ENCODE results near the gene C12orf56.

Gene C12orf56, protein sequence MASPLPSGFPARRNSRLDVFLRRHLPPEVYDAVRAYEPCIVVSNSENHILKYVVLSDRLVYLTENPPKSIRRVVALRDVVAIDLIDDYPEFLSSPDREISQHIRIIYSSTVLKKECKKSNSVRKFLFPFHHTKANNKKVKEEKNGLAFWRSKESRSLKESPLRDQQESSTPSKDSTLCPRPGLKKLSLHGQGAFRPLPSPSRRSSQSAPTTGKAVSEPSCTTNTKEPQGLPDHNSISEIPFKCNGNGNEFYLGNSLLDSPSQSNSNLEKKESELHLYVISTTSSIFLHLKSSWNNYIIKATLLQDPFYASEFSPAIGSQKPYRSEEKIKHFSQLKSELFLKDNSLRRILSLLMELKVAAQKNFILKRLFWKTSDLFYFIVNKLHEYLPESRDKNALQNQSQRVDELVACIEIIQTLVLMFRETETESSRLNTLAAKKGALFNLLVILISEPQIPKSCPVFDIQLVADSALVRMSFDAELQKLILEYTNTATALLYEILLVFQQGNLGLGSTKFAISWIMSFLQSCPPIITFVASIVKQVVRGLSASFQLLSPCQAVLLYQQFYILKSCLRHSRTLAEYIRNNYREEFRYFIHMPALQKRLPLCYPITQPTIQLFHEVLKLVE

DNA sequence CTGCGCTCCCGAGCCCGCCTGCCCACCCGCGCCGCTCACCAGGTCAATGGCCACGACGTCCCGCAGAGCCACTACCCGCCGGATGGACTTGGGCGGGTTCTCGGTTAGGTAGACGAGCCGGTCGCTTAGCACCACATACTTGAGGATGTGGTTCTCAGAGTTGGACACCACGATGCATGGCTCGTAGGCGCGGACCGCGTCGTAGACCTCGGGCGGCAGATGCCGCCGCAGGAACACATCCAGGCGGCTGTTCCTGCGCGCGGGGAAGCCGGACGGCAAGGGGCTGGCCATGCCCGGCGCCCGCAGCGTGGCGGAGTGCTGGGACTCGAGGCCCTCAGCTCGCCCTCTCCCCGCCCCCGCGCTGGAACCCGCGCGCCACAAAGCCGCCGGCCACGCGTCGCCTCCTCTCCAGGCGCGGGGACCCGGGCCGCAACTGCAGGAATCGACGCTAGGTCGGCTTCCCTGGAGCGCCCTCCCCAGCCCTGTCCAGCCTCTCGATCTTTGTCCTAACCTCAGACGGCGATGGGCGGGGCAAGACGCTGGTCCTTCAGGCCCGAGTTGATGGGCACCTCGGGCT lies at the start of gene C12orf56:
Gene C12orf56 (minus strand): TSS at position 484 of the 577 bp plus-strand sequence. CDS start 193 bp downstream, at position 291.
- no peak for DNase-seq

DNA sequence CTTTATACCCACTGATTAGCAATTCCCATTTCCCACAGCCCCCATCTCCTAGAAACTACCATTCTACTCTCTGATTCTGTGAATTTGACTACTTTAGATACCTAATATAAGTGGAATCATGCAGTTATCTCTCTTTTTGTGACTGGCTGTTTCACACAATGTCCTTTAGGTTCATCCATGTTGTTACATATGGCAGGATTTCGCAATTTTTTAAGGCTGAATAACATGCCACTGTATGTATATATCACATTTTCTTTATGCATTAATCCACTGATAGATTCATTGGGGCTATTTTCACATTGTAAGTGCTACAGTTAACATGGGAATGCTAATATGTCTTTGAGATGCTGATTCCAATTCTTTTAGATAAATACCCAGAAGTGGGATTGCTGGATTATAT lies 49.5 kb upstream of the C12orf56 start:
- DNase-seq: no peak

DNA sequence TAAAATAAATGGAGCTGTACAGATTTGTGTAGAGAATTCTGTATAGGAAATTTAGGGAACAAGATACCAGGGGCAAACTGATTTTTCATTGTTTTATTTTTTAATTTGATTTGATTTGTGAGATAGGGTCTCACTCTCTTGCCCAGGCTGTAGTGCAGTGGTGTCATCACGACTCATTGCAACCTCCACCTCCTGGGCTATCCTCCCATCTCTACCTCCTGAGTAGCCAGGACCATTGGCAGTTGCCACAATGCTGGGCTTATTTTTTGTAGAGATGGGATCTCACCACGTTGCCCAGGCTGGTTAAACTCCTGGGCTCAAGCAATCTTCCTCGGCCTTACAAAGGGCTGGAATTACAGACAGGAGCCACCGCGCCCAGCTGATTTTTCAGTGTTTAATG lies 43.4 kb upstream of the C12orf56 start:
- DNase-seq: no peak

DNA sequence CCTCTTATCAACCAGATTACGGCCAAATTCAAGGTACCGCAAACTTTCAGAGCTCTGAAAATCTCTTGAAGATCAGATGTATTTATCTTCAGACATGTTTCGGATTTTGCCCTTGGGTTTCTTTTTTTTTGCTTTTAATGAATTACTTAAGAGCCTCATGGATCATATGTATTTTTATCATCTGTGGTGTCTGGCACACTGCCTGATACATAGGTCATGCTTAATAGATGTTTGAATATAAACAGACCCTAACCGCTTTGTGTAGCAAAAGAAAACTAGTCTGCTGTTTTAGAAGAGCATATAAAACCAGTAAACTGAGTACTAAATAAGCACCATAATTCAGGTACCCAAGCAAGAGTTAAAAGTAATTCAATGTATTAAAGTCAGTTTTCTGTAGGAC lies 41.2 kb upstream of the C12orf56 start:
- DNase-seq: no peak

DNA sequence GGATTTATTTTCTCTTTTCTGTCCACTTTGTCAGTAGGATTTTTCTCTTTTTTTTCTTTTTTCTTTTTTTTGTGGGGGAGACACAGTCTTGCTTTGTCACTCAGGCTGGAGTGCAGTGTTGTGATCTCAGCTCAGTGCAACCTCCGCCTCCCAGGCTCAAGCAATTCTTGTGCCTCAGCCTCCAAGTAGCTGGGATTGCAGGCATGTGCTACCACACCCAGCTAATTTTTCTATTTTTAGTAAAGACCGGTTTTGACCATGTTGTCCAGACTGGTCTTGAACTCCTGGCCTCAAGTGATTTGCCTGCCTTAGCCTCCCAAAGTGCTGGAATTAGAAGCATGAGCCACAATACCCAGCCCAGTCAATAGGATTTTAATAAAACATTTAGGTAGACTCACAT lies 40.3 kb upstream of the C12orf56 start:
- no peak for DNase-seq

DNA sequence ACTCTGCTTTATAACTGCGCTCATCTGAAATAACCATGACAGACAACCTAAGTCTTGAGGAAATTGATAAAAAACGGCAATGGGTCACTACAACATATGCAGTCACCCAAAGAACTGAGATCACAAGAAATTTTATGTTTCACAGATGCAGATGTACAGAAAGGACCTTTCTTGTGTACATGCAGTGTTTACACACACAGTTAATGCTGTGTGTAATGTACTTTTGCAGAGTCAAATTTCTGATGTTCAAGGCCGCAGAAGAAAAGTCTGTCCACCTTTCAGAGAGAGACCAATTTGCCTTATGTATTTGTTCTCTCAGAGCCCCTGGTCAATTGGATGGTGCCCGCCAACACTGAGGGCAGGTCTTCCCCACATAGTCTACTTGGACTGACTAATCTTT lies 38.4 kb upstream of the C12orf56 start:
- no peak for DNase-seq

DNA sequence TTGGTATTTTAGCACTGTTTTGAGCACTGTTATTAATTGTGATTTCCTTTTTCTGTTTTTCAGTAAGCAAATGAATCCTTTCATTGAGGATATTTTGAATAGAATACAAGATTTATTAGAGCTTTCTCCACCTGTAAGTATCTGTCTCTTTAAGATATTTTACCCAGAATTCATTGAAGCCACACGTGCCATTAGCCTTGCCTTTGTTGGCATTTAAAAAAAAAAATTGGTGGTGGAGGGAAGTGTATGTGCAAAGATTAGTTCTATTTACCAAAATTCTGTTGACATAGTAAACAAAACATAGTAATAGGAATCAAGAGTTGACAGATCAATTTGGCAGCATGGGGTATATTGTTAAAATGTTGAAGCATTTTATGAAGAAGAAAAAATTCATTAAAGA lies 37.4 kb upstream of the C12orf56 start:
- no peak for DNase-seq

DNA sequence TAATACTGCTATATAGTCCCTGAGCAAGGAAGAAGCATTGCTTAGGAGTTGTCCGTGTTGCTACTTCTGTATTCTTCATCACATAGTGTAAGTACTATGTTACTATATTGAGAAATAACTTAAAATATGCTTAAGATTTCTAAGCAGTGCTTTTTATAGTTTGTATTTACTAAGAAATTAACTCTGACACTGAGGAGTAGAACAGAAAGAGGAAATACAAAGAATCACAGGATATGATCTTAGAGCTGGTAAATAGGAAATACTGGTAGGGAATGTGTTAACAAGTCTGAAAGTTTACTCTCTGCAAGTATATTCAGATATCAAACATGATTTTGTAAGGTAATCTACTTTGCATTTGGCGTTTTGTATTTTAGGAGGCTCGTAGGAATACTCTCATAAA lies 29.1 kb upstream of the C12orf56 start:
- DNase-seq: no peak

DNA sequence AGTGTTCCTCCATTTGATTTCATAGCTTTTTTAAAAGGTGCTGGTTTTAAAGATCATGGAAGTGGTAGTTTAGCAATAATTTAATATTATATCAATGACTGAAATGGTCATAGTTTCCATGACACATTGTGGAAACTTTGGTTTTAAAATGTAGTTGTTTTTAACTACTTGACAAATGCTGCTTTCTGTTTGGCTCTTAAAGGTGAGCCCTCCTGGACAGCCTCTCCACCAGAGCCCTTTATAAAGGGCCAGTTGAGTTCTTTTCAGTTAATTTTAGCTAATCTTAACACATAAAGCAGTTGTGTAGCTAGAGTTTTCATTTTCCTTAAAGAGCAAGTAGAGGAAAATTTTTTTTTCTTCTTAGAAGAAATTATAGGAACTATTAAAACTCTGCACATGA lies 27.7 kb upstream of the C12orf56 start:
- no peak for DNase-seq

DNA sequence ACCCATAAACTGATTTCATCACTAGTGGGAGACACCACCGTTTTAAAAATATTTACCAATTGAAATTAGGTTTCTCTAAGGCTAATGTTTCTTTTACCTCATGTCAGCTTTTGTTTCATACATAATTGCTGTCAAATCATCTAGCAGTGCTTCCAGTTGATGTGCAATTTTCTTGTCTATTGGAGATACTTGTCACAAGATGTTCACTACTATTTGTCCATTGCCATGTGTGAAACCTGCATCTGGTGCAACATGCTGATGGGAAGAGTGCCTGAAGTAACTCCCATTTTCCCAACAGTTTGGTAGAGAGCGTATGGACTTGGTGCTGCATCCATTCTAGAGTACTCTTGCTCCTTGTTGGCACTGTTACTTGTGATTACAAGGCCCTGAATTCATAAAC lies 23.3 kb upstream of the C12orf56 start:
- DNase-seq: peak; percentile 5

DNA sequence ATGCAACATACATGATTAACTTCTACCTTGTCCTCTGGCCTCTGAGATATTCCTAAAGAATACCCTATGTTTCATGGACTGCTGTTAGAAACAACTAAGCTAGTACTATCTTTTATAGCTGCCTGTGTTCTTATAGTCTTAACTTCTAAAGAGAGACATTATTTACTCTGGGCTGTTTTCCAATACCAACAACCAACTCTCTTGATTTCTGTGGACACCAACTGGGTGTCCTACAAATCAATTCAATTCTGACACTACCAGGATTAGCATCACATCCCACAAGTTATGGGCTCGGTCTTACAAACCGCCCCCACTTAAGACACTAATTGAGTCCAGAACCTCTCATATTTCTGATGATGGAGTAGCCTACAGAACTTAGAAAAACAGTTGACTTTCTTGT lies 21.9 kb upstream of the C12orf56 start:
- peak; percentile 35 for DNase-seq

DNA sequence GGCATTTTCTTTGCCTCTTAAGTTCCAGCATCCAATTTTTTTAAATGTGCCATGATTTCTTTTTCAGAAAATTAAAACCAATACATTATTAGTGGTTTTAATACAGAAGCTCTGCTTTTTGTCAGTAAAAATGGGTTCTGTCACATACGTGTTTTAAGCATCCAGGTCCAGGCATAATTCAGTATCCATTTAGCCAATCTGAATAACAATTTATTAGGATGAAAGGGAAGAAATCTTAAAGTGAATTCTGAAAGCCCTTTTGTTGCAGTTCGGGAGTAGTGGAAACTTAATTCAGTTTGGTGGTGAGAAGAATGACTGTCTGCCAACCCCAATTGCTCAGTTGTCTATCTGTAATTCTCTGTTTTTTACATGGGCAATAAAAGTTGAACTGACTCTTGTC lies 20.9 kb upstream of the C12orf56 start:
- no peak for DNase-seq

DNA sequence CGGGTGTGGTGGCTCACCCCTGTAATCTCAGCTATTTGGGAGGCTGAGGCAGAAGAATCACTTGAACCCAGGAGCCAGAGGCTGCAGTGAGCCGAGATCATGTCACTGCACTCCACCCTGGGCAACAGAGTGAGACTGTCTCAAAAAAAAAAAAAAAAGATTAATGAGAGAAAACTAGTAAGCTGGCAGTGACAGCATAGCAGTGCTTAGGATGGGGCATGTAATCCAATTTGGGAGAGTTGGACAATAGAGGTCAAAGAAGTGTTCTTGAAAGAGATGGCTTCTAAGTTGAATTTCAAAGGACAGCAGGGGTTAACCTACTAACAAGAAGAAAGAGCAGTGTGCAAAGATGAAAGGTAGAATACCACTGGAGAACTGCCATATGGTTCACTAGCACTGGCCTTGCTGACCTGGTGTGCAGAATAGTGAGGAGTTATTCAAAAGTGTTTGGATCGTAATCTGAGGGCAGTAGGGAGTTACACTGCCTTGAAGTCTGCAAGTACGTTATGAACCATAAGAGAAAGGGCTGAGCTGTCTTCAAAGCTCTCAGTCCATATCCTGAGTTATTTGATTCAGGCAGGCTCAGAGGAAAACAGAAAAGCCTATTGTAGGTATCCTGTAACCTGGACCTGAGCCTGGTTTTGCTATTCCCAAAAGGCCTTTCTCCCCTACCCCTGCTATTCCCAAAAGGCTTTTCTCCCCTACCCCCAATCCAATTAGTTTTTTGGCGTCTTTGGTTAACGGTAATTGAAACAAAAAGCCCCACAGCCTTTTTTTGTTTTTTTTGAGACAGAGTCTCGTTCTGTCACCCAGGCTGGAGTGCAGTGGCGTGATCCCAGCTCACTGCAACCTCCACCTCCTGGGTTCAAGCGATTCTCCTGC lies 17.0 kb upstream of the C12orf56 start:
- DNase-seq: no peak

DNA sequence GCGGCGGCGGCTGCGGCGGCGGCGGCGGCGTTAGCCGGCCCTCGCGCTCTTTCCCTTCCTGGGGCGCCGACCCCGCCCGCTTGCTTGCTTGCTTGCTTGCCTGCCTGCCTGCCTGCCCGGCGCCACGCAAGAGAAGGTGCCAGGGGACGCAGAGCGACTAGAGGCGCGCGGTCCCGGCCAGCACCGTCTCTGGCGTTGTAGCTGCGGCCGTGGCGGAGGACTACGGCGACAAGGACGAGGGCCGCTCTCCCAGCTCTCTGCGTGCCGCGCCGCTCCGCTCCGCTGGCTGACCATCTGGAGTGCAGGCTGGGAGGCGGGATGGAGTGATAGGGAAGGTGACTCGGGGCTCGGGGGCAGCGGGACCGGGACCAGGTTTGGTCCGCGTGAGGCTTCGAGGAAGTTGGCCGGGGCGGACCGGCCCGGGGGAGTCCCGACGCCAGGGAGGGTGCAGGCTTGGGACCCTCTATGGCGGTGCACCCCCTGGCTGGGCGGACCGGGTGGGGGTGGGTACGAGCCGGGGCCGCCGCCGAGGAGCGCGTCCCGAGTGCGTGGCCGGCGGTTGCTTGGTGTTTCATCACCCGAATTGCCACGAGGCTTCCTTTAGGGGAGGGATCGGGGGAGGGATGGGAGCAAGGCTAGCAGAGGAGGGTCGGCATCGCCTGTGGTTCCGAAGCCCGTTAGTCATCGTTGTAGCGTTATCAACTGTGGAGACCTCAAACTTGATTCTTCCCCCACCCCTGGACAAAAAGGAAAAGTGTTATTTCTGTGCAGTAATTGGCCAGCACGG lies 14.1 kb upstream of the C12orf56 start:
- peak; percentile 54 for DNase-seq

DNA sequence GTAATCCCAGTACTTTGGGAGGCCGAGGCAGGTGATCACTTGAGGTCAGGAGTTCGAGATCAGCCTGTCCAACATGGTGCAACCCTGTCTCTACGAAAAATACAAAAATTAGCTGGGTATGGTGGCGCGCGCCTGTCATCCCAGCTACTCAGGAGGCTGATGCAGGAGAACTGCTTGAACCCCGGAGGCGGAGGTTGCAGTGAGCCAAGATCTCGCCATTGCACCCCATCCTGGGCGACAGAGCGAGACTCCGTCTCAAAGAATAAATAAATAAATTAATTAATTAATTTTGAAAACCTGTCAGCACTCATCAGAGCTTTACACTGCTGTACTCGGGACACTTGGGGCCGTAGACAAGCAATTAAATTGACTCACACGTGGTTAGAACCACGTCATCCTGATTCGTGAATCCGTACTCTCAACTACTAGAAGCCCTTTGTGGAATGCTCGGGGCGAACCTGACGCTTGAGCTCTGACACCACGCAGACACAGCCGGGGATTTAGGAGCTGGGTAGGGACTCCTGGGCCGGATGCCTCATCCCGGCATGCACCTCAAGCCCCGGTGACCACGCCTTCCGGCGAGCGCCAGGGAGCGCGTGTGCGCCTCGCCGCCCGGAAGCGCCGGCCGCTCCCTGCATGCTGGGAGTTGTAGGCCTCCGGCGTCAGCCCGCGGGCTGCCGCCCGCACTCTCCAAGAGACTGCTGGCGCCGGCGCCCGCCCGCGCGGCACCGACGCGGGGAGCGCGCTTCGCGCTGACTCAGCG lies 13.3 kb upstream of the C12orf56 start, which contains the start of gene XPOT:
Gene XPOT (plus strand): TSS at position 686 of the 763 bp plus-strand sequence. CDS start 5,644 bp downstream, outside the sequence.
- DNase-seq: peak; percentile 92

DNA sequence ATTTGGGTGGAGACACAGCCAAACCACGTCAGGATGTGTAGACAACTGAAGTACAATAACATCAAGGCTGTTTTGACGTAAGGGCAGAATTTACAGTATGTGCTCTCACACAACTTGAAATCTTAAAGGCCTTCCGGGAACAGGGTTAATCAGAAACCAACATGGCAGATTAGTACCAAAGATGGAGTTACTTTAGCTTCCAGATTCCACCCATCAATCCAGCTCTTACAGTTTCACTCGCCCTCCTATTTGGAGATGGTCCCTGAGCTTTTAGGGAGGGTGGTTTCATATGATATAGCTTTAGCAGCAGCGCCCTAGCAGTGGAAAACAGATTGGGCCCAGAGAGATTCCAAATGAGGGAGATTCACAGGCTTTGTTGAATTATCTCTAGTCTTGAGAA lies 11.6 kb upstream of the C12orf56 start:
- DNase-seq: no peak

DNA sequence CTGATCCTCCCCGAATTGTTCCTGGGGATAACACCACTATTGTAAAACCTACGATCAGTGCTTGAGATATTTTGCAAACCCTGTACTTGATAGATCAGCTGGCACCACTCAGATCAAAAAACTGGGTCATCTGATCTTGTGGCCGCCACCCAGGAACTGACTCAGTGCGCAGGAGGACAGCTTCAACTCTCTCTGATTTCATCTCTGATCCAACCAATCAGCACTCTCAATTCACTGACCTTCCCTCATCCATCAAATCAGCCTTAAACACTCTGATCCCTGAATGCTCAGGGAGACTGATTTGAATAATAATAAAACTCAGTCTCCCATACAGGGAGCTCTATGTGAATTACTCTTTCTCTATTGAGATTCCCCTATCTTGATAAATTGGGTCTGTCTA lies 9.5 kb upstream of the C12orf56 start:
- no peak for DNase-seq

DNA sequence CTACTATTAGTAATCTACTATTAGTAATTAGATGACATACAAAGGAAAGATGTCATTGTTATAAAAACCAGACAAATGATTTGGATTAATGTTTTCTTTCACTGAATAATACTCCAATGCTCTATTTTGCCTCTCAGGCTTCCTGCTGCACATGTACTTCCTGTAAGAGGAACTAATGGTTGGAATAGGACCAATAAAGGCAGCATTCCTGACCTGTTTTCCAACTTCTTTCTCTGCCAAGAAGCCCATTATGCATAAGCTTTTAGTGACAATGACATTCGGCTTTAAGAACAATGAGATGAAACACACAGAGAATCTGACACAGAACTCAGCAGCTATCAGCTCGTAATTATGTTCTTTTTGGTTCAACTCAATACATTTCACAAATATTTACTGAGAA lies 5.2 kb upstream of the C12orf56 start:
- DNase-seq: no peak

DNA sequence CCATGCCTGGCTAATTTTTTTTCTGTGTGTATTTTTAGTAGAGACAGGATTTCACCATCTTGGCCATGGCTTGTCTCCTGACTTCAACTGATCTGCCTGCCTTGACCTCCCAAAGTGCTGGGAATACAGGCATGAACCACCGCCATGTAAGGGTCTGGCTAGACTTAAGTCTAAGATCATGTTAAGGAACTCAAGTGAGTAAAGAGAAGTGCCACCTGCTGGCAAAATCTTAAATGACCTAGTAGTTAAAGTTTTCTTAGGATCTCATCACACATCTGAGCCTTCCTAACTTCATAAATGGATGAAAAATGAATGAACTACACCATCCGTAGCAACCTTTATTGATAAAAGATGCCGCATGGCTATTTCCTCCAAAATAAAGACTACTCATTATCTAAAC lies 1.7 kb upstream of the C12orf56 start:
- DNase-seq: peak; percentile 24

DNA sequence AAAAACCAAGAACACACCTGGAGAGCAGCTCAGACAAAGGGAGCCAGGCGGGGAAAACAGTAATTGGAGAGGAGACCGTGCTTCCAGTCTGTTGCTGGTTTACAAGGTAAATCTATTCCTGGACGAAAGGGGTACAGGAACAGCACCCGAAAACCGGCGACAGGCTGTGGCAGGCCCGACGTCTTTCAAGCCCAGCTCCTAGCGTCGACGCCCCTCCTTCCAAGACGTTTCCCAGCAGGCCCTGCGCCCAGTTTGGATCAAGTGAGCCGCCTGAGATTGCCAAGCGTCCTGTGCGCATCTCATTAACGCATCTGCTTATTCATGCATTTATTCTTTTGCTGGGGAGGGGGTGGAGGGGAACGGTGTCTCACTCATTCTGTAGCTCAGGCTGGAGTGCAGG lies 1.4 kb downstream of the C12orf56 start:
- no peak for DNase-seq

DNA sequence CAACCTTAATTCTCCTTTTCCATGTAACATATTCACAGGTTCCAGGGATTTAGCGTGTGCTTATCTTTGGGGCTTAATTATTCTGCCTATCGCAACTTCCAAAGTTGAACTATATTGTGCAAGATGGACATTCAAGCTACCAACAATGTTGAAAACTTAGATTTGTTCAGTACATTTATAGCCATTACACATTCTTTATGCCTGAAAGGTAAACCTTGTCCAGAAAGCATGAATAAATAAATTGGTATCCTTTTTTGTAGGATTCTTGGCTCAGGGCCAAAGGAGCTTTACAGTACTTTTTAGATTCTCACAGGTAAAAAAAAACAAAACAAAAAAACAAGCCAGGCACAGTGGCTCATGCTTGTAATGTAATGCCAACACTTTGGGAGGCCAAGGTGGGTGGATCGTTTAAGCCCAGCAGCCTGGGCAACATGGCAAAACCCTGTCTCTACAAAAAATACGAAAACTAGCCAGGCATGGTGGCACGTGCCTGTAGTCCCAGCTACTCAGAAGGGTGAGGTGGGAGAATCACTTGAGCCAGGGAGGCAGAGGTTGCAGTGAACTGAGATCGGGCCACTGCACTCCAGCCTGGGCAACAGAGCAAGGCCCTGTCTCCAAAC lies 3.3 kb downstream of the C12orf56 start:
- no peak for DNase-seq
